GM23338 (cell line): Measurements from ENCODE around the gene MAN1B1. TPM values are rescaled to one million over a fixed set of nuclear protein-coding genes. Genes with fewer than 3 reads are reported as not detected.

ENCODE experiments used
- ATAC-seq: fragments of 200-7000 bp; cut with Tn5 transposase; 3 replicates; pipeline ENCODE4 v1.9.1; 2020
- DNase-seq: peaks from one replicate; pipeline ENCODE4 v3.0.0-alpha.2; 2015; ENCODE audit warnings: low spot score
- H2AFZ ChIP-seq: fragments of 200-600 bp; sonication (generic); 2 replicates; pipeline ENCODE4 v1.8.0; 2016; ENCODE audit warnings: antibody characterized with exemption, mild to moderate bottlenecking, moderate library complexity
- H3F3A ChIP-seq: fragments of 200-600 bp; sonication (generic); replicated peaks from 2 replicates; pipeline ENCODE4 v1.8.0; 2017; ENCODE audit warnings: antibody characterized with exemption, mixed run types, low read depth
- H3K27ac ChIP-seq: fragments of 200-600 bp; sonication (generic); 2 replicates; pipeline ENCODE4 v1.6.1; 2016; ENCODE audit warnings: low read depth
- H3K27me3 ChIP-seq: fragments of 200-600 bp; sonication (generic); 2 replicates; pipeline ENCODE4 v1.8.0; 2016; ENCODE audit warnings: mild to moderate bottlenecking, mixed run types, moderate library complexity; ENCODE audit not compliant: insufficient read depth
- H3K36me3 ChIP-seq: fragments of 200-600 bp; sonication (generic); 2 replicates; pipeline ENCODE4 v1.8.0; 2016; ENCODE audit warnings: mild to moderate bottlenecking; ENCODE audit not compliant: insufficient read depth
- H3K4me1 ChIP-seq: fragments of 200-600 bp; sonication (generic); 2 replicates; pipeline ENCODE4 v1.8.0; 2016; ENCODE audit warnings: mild to moderate bottlenecking, moderate library complexity; ENCODE audit not compliant: insufficient read depth
- H3K4me2 ChIP-seq: fragments of 200-600 bp; sonication (generic); 2 replicates; pipeline ENCODE4 v1.7.1; 2017; ENCODE audit warnings: mixed run types
- H3K4me3 ChIP-seq: fragments of 200-600 bp; sonication (generic); 2 replicates; pipeline ENCODE4 v1.6.1; 2016; ENCODE audit warnings: mixed run types
- H3K79me2 ChIP-seq: fragments of 200-600 bp; sonication (generic); replicated peaks from 2 replicates; pipeline ENCODE4 v1.8.0; 2017; ENCODE audit warnings: mild to moderate bottlenecking; ENCODE audit not compliant: insufficient read depth
- H3K9me2 ChIP-seq: fragments of 200-600 bp; sonication (generic); 2 replicates; pipeline ENCODE4 v1.8.0; 2017; ENCODE audit not compliant: insufficient read depth
- H4K20me1 ChIP-seq: fragments of 200-600 bp; sonication (generic); replicated peaks from 2 replicates; pipeline ENCODE4 v1.8.0; 2017; ENCODE audit warnings: mild to moderate bottlenecking; ENCODE audit not compliant: insufficient read depth
- H3K27ac Mint-ChIP-seq: 2 replicates; pipeline ENCODE4 v1.8.0; 2020; ENCODE audit warnings: inconsistent platforms, mild to moderate bottlenecking, moderate library complexity, mixed read lengths
- H3K27me3 Mint-ChIP-seq: 3 replicates; pipeline ENCODE4 v1.8.0; 2022; ENCODE audit warnings: low read depth, mild to moderate bottlenecking, moderate library complexity, mixed read lengths, inconsistent platforms; ENCODE audit not compliant: insufficient read depth, poor library complexity
- H3K36me3 Mint-ChIP-seq: 3 replicates; pipeline ENCODE4 v1.8.0; 2021; ENCODE audit warnings: low read depth, mild to moderate bottlenecking, inconsistent platforms, moderate library complexity, mixed read lengths
- H3K4me1 Mint-ChIP-seq: 3 replicates; pipeline ENCODE4 v1.8.0; 2020; ENCODE audit warnings: mild to moderate bottlenecking, inconsistent platforms, mixed read lengths
- H3K4me3 Mint-ChIP-seq: 3 replicates; pipeline ENCODE4 v1.8.0; 2021; ENCODE audit warnings: moderate library complexity, mild to moderate bottlenecking, inconsistent platforms, mixed read lengths
- H3K9me3 Mint-ChIP-seq: 3 replicates; pipeline ENCODE4 v1.8.0; 2020; ENCODE audit warnings: moderate library complexity, mild to moderate bottlenecking, inconsistent platforms, mixed read lengths
- CREB1 ChIP-seq: fragments of 250-450 bp; sonication (Bioruptor Pico); IDR thresholded peaks from 2 replicates; pipeline ENCODE4 v1.5.0; 2020; ENCODE audit warnings: low read depth, mild to moderate bottlenecking, moderate library complexity
- EZH2 ChIP-seq: fragments of 200-600 bp; sonication (generic); IDR thresholded peaks from one replicate; pipeline ENCODE4 v1.8.0; 2017; ENCODE audit warnings: antibody characterized with exemption, mild to moderate bottlenecking, low read depth; ENCODE audit not compliant: unreplicated experiment
- EZH2phosphoT487 ChIP-seq: fragments of 200-600 bp; sonication (generic); IDR thresholded peaks from one replicate; pipeline ENCODE4 v1.8.1; 2018; ENCODE audit warnings: antibody characterized with exemption; ENCODE audit not compliant: unreplicated experiment
- POLR2AphosphoS5 ChIP-seq: IDR thresholded peaks from 2 replicates; pipeline ENCODE4 v1.6.1; 2016; ENCODE audit warnings: antibody characterized with exemption, low read depth
- ZNF114 ChIP-seq: fragments of 250-450 bp; sonication (Bioruptor Pico); IDR thresholded peaks from 2 replicates; pipeline ENCODE4 v1.5.0; 2020; ENCODE audit warnings: mild to moderate bottlenecking, moderate library complexity
- ZNF331 ChIP-seq: fragments of 250-450 bp; sonication (Bioruptor Pico); IDR thresholded peaks from 2 replicates; pipeline ENCODE4 v1.5.0; 2020; ENCODE audit warnings: low read depth, mild to moderate bottlenecking, moderate library complexity
- polyA plus RNA-seq: library from polyadenylated mRNA; unstranded; fragments of >200 nt; fragmentation: Nextera tagmentation; extraction: Ambion mirVana; gene quantifications from 2 replicates; pipeline ENCODE4 v1.2.1, GENCODE V29; 2016
- total RNA-seq: library from RNA; depleted of rRNA; stranded (reverse); fragments of >200 nt; shearing (Covaris generic); gene quantifications from 2 replicates; pipeline ENCODE4 v1.2.3, GENCODE V29; 2014
- TF ChIP-seq, protein P1 (sequence below): fragments of 250-450 bp; sonication (Bioruptor Pico); IDR thresholded peaks from 2 replicates; pipeline ENCODE4 v1.5.0; 2020; ENCODE audit warnings: mild to moderate bottlenecking, moderate library complexity
- TF ChIP-seq, protein P2 (sequence below): IDR thresholded peaks from 2 replicates; pipeline ENCODE4 v1.6.1; 2016; ENCODE audit warnings: antibody characterized with exemption
- TF ChIP-seq, protein P3 (sequence below): IDR thresholded peaks from one replicate; pipeline ENCODE4 v1.6.1; 2018; ENCODE audit warnings: antibody characterized with exemption; ENCODE audit not compliant: unreplicated experiment

The MAN1B1 gene
- total and polyA plus RNA-seq, 2 experiments from 2014 or later = 15.7 to 39.9 TPM

DNA sequence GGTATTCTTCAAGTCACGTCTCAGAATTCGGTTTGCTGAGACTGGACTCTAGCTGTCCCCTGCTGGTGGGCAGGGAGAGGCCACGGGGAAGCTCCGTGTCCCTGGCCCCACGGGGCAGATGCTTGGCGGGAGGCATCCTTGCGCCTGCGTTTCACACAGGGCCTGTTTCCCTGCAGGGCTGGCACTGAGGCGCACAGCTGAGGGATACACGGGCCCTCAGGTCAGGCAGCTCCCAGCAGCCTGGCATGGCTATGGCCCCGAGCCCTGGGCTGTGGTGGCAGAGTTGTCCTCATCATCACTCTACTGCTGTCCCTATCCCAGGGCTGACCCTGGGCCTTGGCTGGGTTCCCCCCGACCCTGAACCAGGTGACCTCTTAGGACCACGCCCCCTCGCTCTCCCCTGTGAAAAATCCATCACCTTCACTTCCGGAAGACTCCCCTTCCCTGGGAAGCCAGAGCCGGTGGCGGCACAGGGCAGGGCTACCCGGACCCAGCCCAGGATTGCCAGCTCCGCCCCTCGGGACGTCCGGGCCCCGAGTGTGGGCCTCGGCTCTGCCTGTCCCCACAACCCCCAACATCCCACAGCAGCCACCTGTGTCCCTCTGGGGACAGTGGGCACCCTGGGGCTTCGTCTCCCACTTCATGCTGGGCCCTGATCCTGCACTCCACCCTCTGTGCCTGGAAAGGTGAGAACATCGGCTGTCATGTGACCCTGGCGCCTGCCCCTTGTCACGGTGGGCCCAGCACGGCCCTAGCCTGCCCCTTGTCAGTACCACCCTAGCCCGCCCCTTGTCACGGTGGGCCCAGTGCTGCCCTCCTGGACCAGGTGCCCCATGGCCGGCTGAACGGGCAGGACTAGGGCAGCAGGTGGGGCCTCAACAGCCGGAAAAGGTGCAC lies 22.7 kb downstream of the MAN1B1 start (continued):
- TF ChIP-seq, protein P1, sequence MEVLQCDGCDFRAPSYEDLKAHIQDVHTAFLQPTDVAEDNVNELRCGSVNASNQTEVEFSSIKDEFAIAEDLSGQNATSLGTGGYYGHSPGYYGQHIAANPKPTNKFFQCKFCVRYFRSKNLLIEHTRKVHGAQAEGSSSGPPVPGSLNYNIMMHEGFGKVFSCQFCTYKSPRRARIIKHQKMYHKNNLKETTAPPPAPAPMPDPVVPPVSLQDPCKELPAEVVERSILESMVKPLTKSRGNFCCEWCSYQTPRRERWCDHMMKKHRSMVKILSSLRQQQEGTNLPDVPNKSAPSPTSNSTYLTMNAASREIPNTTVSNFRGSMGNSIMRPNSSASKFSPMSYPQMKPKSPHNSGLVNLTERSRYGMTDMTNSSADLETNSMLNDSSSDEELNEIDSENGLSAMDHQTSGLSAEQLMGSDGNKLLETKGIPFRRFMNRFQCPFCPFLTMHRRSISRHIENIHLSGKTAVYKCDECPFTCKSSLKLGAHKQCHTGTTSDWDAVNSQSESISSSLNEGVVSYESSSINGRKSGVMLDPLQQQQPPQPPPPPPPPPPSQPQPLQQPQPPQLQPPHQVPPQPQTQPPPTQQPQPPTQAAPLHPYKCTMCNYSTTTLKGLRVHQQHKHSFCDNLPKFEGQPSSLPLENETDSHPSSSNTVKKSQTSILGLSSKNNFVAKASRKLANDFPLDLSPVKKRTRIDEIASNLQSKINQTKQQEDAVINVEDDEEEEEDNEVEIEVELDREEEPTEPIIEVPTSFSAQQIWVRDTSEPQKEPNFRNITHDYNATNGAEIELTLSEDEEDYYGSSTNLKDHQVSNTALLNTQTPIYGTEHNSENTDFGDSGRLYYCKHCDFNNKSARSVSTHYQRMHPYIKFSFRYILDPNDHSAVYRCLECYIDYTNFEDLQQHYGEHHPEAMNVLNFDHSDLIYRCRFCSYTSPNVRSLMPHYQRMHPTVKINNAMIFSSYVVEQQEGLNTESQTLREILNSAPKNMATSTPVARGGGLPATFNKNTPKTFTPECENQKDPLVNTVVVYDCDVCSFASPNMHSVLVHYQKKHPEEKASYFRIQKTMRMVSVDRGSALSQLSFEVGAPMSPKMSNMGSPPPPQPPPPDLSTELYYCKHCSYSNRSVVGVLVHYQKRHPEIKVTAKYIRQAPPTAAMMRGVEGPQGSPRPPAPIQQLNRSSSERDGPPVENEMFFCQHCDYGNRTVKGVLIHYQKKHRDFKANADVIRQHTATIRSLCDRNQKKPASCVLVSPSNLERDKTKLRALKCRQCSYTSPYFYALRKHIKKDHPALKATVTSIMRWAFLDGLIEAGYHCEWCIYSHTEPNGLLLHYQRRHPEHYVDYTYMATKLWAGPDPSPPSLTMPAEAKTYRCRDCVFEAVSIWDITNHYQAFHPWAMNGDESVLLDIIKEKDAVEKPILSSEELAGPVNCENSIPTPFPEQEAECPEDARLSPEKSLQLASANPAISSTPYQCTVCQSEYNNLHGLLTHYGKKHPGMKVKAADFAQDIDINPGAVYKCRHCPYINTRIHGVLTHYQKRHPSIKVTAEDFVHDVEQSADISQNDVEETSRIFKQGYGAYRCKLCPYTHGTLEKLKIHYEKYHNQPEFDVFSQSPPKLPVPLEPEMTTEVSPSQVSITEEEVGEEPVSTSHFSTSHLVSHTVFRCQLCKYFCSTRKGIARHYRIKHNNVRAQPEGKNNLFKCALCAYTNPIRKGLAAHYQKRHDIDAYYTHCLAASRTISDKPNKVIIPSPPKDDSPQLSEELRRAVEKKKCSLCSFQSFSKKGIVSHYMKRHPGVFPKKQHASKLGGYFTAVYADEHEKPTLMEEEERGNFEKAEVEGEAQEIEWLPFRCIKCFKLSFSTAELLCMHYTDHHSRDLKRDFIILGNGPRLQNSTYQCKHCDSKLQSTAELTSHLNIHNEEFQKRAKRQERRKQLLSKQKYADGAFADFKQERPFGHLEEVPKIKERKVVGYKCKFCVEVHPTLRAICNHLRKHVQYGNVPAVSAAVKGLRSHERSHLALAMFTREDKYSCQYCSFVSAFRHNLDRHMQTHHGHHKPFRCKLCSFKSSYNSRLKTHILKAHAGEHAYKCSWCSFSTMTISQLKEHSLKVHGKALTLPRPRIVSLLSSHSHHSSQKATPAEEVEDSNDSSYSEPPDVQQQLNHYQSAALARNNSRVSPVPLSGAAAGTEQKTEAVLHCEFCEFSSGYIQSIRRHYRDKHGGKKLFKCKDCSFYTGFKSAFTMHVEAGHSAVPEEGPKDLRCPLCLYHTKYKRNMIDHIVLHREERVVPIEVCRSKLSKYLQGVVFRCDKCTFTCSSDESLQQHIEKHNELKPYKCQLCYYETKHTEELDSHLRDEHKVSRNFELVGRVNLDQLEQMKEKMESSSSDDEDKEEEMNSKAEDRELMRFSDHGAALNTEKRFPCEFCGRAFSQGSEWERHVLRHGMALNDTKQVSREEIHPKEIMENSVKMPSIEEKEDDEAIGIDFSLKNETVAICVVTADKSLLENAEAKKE (CRISPR knock-in tag) = no peak
- no peak for TF ChIP-seq CREB1
- no peak for TF ChIP-seq ZNF331
- no peak for TF ChIP-seq ZNF114 (CRISPR knock-in tag)

DNA sequence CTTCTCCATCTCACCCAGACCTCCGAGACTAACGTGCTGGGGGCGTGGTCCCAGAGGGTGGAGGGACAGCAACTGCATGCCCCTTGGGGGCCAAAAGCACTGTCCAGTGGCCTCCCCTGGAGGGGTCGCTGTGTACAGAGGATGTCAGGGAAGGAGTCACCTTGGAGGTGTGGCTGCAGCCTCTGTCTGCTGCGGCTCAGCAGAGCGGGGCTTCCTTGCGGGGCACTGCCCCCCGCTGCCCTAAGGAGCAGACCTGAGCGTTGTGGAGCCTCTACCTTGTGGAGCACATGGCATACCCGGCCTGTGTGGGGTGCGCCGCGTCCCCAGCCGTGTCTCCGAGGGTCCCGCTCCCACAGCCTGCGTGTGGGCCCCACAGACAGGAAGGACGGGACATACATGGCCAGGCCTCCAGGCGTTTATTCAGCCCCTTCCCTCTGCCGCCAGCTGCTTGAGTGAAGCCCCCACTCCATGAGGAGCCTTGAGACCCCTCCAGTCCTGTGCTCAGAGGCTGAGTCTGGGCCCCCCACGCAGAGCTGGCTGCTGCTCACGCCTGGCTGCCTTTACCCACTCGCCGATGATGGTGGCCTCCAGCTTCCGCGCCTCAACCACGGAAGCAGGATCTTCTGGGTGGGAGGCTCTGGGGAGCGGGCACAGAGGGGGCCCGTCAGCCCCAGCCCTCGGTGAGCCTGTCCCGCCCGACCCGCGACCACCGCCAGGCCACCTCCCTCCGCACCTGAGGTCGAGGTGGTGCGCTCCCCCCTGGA lies 23.5 kb downstream of the MAN1B1 start:
- no peaks in the 10 kb centered on the region for H3K36me3 ChIP-seq
- ATAC-seq (no peak), DNase-seq (no peak)
- no peaks in the 10 kb centered on the region for H3K9me2 ChIP-seq
- Mint-ChIP-seq H3K4me3 (no peak overlapping the region), H3K27me3 (peaks cover 18% of the 10 kb centered on the region), H3K27ac (no peak overlapping the region), H3K36me3 (peaks cover 5% of the 10 kb centered on the region; the same call in 1 of the 3 replicates), H3K9me3 (no peaks in the 10 kb centered on the region), H3K4me1 (no peaks in the 10 kb centered on the region)
- no peaks in the 10 kb centered on the region for H3F3A ChIP-seq
- H3K4me2 ChIP-seq = no peak overlapping the region
- H2AFZ ChIP-seq = no peak overlapping the region
- H3K4me3 ChIP-seq = no peak overlapping the region
- H3K27ac ChIP-seq = no peak overlapping the region
- H3K4me1 ChIP-seq = no peaks in the 10 kb centered on the region; the same call in 1 of the 2 replicates
- no peaks in the 10 kb centered on the region for H4K20me1 ChIP-seq
- no peaks in the 10 kb centered on the region for H3K79me2 ChIP-seq
- peaks cover 26% of the 10 kb centered on the region for H3K27me3 ChIP-seq
- TF ChIP-seq, protein P2, sequence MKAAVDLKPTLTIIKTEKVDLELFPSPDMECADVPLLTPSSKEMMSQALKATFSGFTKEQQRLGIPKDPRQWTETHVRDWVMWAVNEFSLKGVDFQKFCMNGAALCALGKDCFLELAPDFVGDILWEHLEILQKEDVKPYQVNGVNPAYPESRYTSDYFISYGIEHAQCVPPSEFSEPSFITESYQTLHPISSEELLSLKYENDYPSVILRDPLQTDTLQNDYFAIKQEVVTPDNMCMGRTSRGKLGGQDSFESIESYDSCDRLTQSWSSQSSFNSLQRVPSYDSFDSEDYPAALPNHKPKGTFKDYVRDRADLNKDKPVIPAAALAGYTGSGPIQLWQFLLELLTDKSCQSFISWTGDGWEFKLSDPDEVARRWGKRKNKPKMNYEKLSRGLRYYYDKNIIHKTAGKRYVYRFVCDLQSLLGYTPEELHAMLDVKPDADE = no peak
- TF ChIP-seq, protein P3, sequence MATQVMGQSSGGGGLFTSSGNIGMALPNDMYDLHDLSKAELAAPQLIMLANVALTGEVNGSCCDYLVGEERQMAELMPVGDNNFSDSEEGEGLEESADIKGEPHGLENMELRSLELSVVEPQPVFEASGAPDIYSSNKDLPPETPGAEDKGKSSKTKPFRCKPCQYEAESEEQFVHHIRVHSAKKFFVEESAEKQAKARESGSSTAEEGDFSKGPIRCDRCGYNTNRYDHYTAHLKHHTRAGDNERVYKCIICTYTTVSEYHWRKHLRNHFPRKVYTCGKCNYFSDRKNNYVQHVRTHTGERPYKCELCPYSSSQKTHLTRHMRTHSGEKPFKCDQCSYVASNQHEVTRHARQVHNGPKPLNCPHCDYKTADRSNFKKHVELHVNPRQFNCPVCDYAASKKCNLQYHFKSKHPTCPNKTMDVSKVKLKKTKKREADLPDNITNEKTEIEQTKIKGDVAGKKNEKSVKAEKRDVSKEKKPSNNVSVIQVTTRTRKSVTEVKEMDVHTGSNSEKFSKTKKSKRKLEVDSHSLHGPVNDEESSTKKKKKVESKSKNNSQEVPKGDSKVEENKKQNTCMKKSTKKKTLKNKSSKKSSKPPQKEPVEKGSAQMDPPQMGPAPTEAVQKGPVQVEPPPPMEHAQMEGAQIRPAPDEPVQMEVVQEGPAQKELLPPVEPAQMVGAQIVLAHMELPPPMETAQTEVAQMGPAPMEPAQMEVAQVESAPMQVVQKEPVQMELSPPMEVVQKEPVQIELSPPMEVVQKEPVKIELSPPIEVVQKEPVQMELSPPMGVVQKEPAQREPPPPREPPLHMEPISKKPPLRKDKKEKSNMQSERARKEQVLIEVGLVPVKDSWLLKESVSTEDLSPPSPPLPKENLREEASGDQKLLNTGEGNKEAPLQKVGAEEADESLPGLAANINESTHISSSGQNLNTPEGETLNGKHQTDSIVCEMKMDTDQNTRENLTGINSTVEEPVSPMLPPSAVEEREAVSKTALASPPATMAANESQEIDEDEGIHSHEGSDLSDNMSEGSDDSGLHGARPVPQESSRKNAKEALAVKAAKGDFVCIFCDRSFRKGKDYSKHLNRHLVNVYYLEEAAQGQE = no peak
- TF ChIP-seq POLR2AphosphoS5 = no peak
- TF ChIP-seq ZNF114 (CRISPR knock-in tag) = no peak
- no peak for TF ChIP-seq EZH2phosphoT487
- TF ChIP-seq EZH2 = no peak
